Measurements from ENCODE around the gene MAGI2. TPM values are rescaled to one million over a fixed set of nuclear protein-coding genes. Genes with fewer than 3 reads are reported as not detected.

The MAGI2 gene
- total and polyA plus RNA-seq, 4 donors, result 0.37 to 4.1 (median 1.4) TPM

- no peak for TF ChIP-seq SP1 (IDR thresholded peaks at IDR 0.05)
- TF ChIP-seq RAD21 (IDR thresholded peaks at IDR 0.05), result no peak
- TF ChIP-seq CTCF (IDR thresholded peaks at IDR 0.05; ENCODE audit: low read depth, low read length, missing input control), result no peak
- no peak for TF ChIP-seq FOXA2 (IDR thresholded peaks at IDR 0.05)
- no peak for TF ChIP-seq GABPA (IDR thresholded peaks at IDR 0.05 in 1 of 2, conservative IDR thresholded peaks at IDR 0.05 in 1 of 2)
- no peak for TF ChIP-seq ZBTB33 (IDR thresholded peaks at IDR 0.05)
- TF ChIP-seq NR2F2 (IDR thresholded peaks at IDR 0.05), result no peak
- Histone ChIP-seq H3K9me3 (ENCODE audit: control insufficient read depth in 4 of 4, low read length in 3 of 4) (no peaks in the 10 kb centered on the region), H3K9ac (ENCODE audit: low read depth in 1 of 2, low read length in 2 of 2) (no peak overlapping the region), H3K36me3 (ENCODE audit: control insufficient read depth in 4 of 4, insufficient read depth in 3 of 4, low read depth in 1 of 4, low read length in 3 of 4) (no peaks in the 10 kb centered on the region), H3K27me3 (ENCODE audit: control insufficient read depth in 4 of 4, insufficient read depth in 4 of 4, low read length in 3 of 4) (no peaks in the 10 kb centered on the region), H3K4me1 (ENCODE audit: control insufficient read depth in 4 of 4, insufficient read depth in 4 of 4, low read length in 3 of 4) (no peaks in the 10 kb centered on the region), H3K27ac (ENCODE audit: low read depth in 1 of 2, low read length in 2 of 2) (no peak overlapping the region), H3K4me3 (ENCODE audit: low read depth in 1 of 3, low read length in 3 of 3) (no peak overlapping the region)
- no peak for DNase-seq (ENCODE audit: low spot score)
Observed at GRCh38 chr7:78115876-78116275, 1337.6 kb downstream of the MAGI2 start.

- no peaks in the 10 kb centered on the region for H3K36me3 ChIP-seq (ENCODE audit: control insufficient read depth in 4 of 4, insufficient read depth in 3 of 4, low read depth in 1 of 4, low read length in 3 of 4)
- no peak overlapping the region for H3K27ac ChIP-seq (ENCODE audit: low read depth in 1 of 2, low read length in 2 of 2)
- H3K4me1 ChIP-seq (ENCODE audit: control insufficient read depth in 4 of 4, insufficient read depth in 4 of 4, low read length in 3 of 4), result no peaks in the 10 kb centered on the region
- TF ChIP-seq MAX (IDR thresholded peaks at IDR 0.05), result no peak
- H3K4me3 ChIP-seq (ENCODE audit: low read depth in 1 of 3, low read length in 3 of 3), result no peak overlapping the region
- 96% methylated on average over 1 of the region's 1 CpG for WGBS
- H3K9ac ChIP-seq (ENCODE audit: low read depth in 1 of 2, low read length in 2 of 2), result no peak overlapping the region
- no peak for DNase-seq (ENCODE audit: low spot score)
- H3K27me3 ChIP-seq (ENCODE audit: control insufficient read depth in 4 of 4, insufficient read depth in 4 of 4, low read length in 3 of 4), result no peaks in the 10 kb centered on the region
- no peaks in the 10 kb centered on the region for H3K9me3 ChIP-seq (ENCODE audit: control insufficient read depth in 4 of 4, low read length in 3 of 4)
Observed at GRCh38 chr7:78114993-78115392, 1338.5 kb downstream of the MAGI2 start.

GRCh38 chr7:78112488-78112887, 1341.0 kb downstream of the MAGI2 start:
- H3K4me3 ChIP-seq (ENCODE audit: low read depth in 1 of 3, low read length in 3 of 3), result no peak overlapping the region
- no peaks in the 10 kb centered on the region for H3K36me3 ChIP-seq (ENCODE audit: control insufficient read depth in 4 of 4, insufficient read depth in 3 of 4, low read depth in 1 of 4, low read length in 3 of 4)
- no peak overlapping the region for H3K27ac ChIP-seq (ENCODE audit: low read depth in 1 of 2, low read length in 2 of 2)
- WGBS, result 68% methylated on average over 5 of the region's 5 CpGs
- no peaks in the 10 kb centered on the region for H3K27me3 ChIP-seq (ENCODE audit: control insufficient read depth in 4 of 4, insufficient read depth in 4 of 4, low read length in 3 of 4)
- no peaks in the 10 kb centered on the region for H3K9me3 ChIP-seq (ENCODE audit: control insufficient read depth in 4 of 4, low read length in 3 of 4)
- H3K4me1 ChIP-seq (ENCODE audit: control insufficient read depth in 4 of 4, insufficient read depth in 4 of 4, low read length in 3 of 4), result no peaks in the 10 kb centered on the region
- no peak for DNase-seq (ENCODE audit: low spot score)
- no peak overlapping the region for H3K9ac ChIP-seq (ENCODE audit: low read depth in 1 of 2, low read length in 2 of 2)
- no peak for TF ChIP-seq MAX (IDR thresholded peaks at IDR 0.05)
- no peak for TF ChIP-seq ZBTB33 (IDR thresholded peaks at IDR 0.05)
- TF ChIP-seq FOXA1 (IDR thresholded peaks at IDR 0.05), result no peak
- no peak for TF ChIP-seq RXRA (IDR thresholded peaks at IDR 0.05)
- no peak for TF ChIP-seq NR2F2 (IDR thresholded peaks at IDR 0.05)
- no peak for TF ChIP-seq SP1 (IDR thresholded peaks at IDR 0.05)
- TF ChIP-seq REST (IDR thresholded peaks at IDR 0.05), result no peak
- no peak for TF ChIP-seq EGR1 (IDR thresholded peaks at IDR 0.05; ENCODE audit: low read depth in 2 of 2)
- no peak for TF ChIP-seq TAF1 (conservative IDR thresholded peaks at IDR 0.05)
- TF ChIP-seq JUND (IDR thresholded peaks at IDR 0.05), result no peak
- TF ChIP-seq ATF3 (IDR thresholded peaks at IDR 0.05), result no peak
- no peak for TF ChIP-seq CTCF (IDR thresholded peaks at IDR 0.05; ENCODE audit: low read depth, low read length, missing input control)
- no peak for TF ChIP-seq FOXA2 (IDR thresholded peaks at IDR 0.05)

Measured in liver (tissue), 9 donors.